Thymus (tissue), 11 donors: ENCODE measurements around the gene FRMD3. TPM values are rescaled to one million over a fixed set of nuclear protein-coding genes. Genes with fewer than 3 reads are reported as not detected.

Experiments
- DNase-seq, 9 donors: peaks; one replicate each; pipeline ENCODE4 v3.0.0-alpha.2; 2013; ENCODE audit warnings: low spot score in 9 of 9, low read depth in 6 of 9, missing footprints in 1 of 9
- H3K27ac ChIP-seq, 2 donors: one replicate each; pipeline ENCODE4 v1.5.1; 2013; ENCODE audit warnings: control low read depth in 1 of 2, low read depth in 1 of 2, low read length in 1 of 2, mild to moderate bottlenecking in 1 of 2, moderate library complexity in 1 of 2
- H3K27me3 ChIP-seq, 2 donors: one replicate each; pipeline ENCODE4 v1.5.1; 2013; ENCODE audit warnings: low read length in 1 of 2; ENCODE audit not compliant: control insufficient read depth in 2 of 2, insufficient read depth in 1 of 2
- H3K36me3 ChIP-seq, 2 donors: one replicate each; pipeline ENCODE4 v1.5.1; 2013; ENCODE audit warnings: low read length in 1 of 2, mild to moderate bottlenecking in 1 of 2, moderate library complexity in 1 of 2; ENCODE audit not compliant: control insufficient read depth in 2 of 2, insufficient read depth in 2 of 2
- H3K4me1 ChIP-seq, 2 donors: one replicate each; pipeline ENCODE4 v1.5.1; 2013; ENCODE audit warnings: low read length in 2 of 2; ENCODE audit not compliant: control insufficient read depth in 2 of 2, insufficient read depth in 2 of 2
- H3K4me3 ChIP-seq, 2 donors: one replicate each; pipeline ENCODE4 v1.5.1; 2013; ENCODE audit warnings: low read length in 2 of 2, control low read depth in 1 of 2, mild to moderate bottlenecking in 1 of 2
- H3K9me3 ChIP-seq, 2 donors: one replicate each; pipeline ENCODE4 v1.5.1; 2013; ENCODE audit warnings: low read length in 1 of 2, mild to moderate bottlenecking in 1 of 2; ENCODE audit not compliant: control insufficient read depth in 2 of 2, insufficient read depth in 1 of 2
- WGBS: extraction: QIAGEN DNeasy Blood & Tissue Kit; methylation state at CpG from one replicate; pipeline ENCODE4 v1.1.7; 2013; 5-methylcytosine and 5-hydroxymethylcytosine counted together
- polyA plus RNA-seq: library from polyadenylated mRNA; stranded (reverse); fragments of 200-250 nt; gene quantifications from one replicate; pipeline ENCODE4 v1.2.3, GENCODE V29; 2013
- total RNA-seq: library from RNA; stranded (reverse); fragments of 120-200 nt; gene quantifications from one replicate; pipeline ENCODE4 v1.2.4, GENCODE V29; 2013
- donor health status: healthy.

Gene FRMD3
- total and polyA plus RNA-seq, 2 donors, result 0.94 to 1.3 TPM

DNA sequence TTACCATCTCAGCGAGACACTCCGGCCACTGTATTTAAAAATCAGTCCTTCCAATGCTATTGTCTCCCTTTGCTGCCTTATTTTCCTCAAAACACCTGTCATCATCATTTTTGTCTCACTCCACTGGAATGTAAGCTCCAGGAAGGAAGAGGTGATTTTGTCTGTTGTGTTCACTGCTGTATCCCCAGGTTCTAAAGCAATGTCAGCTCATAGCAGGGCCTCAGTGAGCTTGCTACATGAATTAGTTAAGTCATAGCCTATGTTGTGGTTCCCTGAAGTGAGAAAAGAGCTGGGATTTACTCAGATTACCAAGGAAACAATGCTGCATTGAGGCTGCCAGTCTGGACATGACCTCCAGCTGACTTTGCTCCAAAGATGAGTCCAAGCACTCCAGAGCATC lies 337.7 kb downstream of the FRMD3 start:
- Histone ChIP-seq H3K4me3 (no peak overlapping the region), H3K36me3 (no peaks in the 10 kb centered on the region), H3K27ac (no peak overlapping the region), H3K9me3 (no peaks in the 10 kb centered on the region), H3K27me3 (no peaks in the 10 kb centered on the region), H3K4me1 (no peaks in the 10 kb centered on the region)
- WGBS, result 95% methylated on average over 2 of the region's 2 CpGs
- DNase-seq, result no peak

DNA sequence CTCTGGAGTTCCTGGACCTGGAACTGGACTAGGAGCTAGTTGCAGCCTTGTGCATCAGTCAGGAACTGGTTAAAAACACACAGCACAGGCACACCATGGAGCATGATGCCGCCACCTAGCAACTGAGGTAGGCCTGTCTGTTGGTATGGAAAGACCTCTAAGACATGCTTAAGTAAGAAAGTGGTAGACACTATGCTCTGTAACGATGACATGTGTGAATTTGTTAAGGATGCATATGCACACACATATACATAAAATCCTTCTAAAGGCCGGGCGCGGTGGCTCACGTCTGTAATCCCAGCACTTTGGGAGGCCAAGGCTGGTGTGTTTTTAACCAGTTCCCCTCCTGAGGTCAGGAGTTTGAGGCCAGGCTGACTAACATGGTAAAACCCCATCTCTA lies 338.4 kb downstream of the FRMD3 start:
- DNase-seq, result no peak
- H3K36me3 ChIP-seq, result no peaks in the 10 kb centered on the region
- H3K27me3 ChIP-seq, result no peaks in the 10 kb centered on the region
- WGBS, result 94% methylated on average over 6 of the region's 6 CpGs
- no peak overlapping the region for H3K4me3 ChIP-seq
- H3K4me1 ChIP-seq, result no peaks in the 10 kb centered on the region
- no peaks in the 10 kb centered on the region for H3K9me3 ChIP-seq
- no peak overlapping the region for H3K27ac ChIP-seq

GRCh38 chr9:83199240-83199639 lies 339.0 kb downstream of the FRMD3 start:
- Histone ChIP-seq H3K27ac (no peak overlapping the region), H3K4me1 (no peaks in the 10 kb centered on the region), H3K9me3 (no peaks in the 10 kb centered on the region), H3K36me3 (no peaks in the 10 kb centered on the region), H3K27me3 (no peaks in the 10 kb centered on the region), H3K4me3 (no peak overlapping the region)
- DNase-seq, result peak in 1 of 9 donors; percentile 5
- WGBS, result 52% methylated on average over 5 of the region's 5 CpGs

DNA sequence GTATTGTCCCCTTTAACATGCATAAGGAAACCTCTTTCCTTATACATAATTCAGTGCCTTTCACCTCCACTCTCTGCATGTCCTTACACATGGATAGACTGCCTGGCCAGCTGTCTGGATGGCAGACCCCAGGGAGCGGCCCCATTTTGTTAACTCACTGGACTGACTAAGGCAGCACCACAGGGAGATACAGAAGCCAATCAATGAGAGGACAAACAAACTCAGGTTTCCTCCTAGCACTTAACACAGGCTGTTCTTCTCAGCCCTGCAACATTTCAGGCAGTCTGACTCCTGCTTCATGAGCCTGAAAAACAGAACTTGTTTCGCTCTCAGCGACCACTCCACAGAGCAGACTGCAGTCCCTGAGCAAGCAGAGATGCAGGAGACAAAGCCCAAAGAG lies 339.8 kb downstream of the FRMD3 start:
- no peak overlapping the region for H3K27ac ChIP-seq
- H3K9me3 ChIP-seq, result no peaks in the 10 kb centered on the region
- no peaks in the 10 kb centered on the region for H3K36me3 ChIP-seq
- no peaks in the 10 kb centered on the region for H3K4me1 ChIP-seq
- no peak overlapping the region for H3K4me3 ChIP-seq
- DNase-seq, result no peak
- 90% methylated on average over 3 of the region's 3 CpGs for WGBS
- H3K27me3 ChIP-seq, result no peaks in the 10 kb centered on the region

DNA sequence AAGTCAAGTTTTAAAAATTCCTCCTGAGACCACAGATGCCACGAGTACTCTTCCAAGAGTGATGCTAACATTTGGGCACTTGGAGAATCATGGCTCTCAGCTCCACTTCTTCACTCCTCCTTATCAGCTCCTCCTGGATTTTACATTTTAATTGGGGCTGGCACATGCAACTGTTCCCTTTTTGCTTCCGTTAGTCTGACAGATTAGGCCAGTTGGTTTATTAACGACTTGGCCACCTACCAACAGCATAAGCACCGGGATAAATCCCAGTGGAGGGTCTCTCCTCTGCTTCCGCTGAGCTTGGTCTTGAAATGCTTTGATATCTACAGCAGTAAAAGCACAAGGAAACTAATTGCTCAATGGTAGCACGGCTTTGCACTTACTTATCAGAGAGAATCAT lies 340.6 kb downstream of the FRMD3 start:
- Histone ChIP-seq H3K27ac (no peak overlapping the region), H3K4me3 (no peak overlapping the region), H3K4me1 (no peaks in the 10 kb centered on the region), H3K36me3 (no peaks in the 10 kb centered on the region), H3K27me3 (no peaks in the 10 kb centered on the region), H3K9me3 (no peaks in the 10 kb centered on the region)
- DNase-seq, result no peak
- WGBS, result 48% methylated on average over 6 of the region's 6 CpGs

GRCh38 chr9:83196946-83197345 lies 341.3 kb downstream of the FRMD3 start:
- H3K27ac ChIP-seq, result no peak overlapping the region
- no peaks in the 10 kb centered on the region for H3K36me3 ChIP-seq
- WGBS, result 95% methylated on average over 2 of the region's 2 CpGs
- no peak overlapping the region for H3K4me3 ChIP-seq
- H3K27me3 ChIP-seq, result no peaks in the 10 kb centered on the region
- no peaks in the 10 kb centered on the region for H3K9me3 ChIP-seq
- DNase-seq, result no peak
- H3K4me1 ChIP-seq, result no peaks in the 10 kb centered on the region

Other genes starting within 250 kb of the FRMD3 start
- gene IDNK, start 84.7 kb upstream of the FRMD3 start, total RNA-seq, result 19.2 TPM
- gene IDNK, start 84.7 kb upstream of the FRMD3 start, polyA plus RNA-seq, result 35.0 TPM
- 80.6 TPM for gene UBQLN1, start 169.6 kb upstream of the FRMD3 start, total RNA-seq
- gene UBQLN1, start 169.6 kb upstream of the FRMD3 start, polyA plus RNA-seq, result 52.0 TPM